OCI-LY7 (cell line): Measurements from ENCODE around the gene PDCD1. TPM values are rescaled to one million over a fixed set of nuclear protein-coding genes. Genes with fewer than 3 reads are reported as not detected.
"Not testable (repeated sequence)": the region's sequence is repeated elsewhere in the genome, so short reads cannot be mapped to it uniquely, and the experiment has no call there.

Experiments
- BruUV-seq: library from RNA; stranded (reverse); fragments of 400-500 nt; replicated peaks from 2 replicates; lab custom pipeline; 2021; lab: Mats Ljungman, UMichigan
- CTCF ChIA-PET: fragments of 300-600 bp; sonication (Branson Sonifier 250); formaldehyde crosslinking; loops from one replicate; lab custom pipeline; 2022; ENCODE audit warnings: antibody characterized with exemption; ENCODE audit not compliant: unreplicated experiment; lab: Charles Lee
- POLR2A ChIA-PET: fragments of 300-600 bp; sonication (Branson Sonifier 250); formaldehyde crosslinking; loops from one replicate; lab custom pipeline; 2022; ENCODE audit warnings: antibody characterized with exemption; lab: Charles Lee
- DNase-seq: peaks from one replicate; pipeline ENCODE4 v3.0.0-alpha.2; 2015; ENCODE audit warnings: low spot score
- H2AFZ ChIP-seq: fragments of 200-600 bp; sonication (generic), shearing (Covaris generic); 2 replicates; pipeline ENCODE4 v1.6.1; 2014; ENCODE audit warnings: mild to moderate bottlenecking, antibody characterized with exemption, low read length, moderate library complexity
- H3K27ac ChIP-seq: fragments of 200-600 bp; sonication (generic); 2 replicates; pipeline ENCODE4 v1.5.1; 2014; ENCODE audit warnings: mixed run types, low read depth, mild to moderate bottlenecking, moderate library complexity, low read length, inconsistent platforms; ENCODE audit not compliant: poor library complexity, severe bottlenecking
- H3K36me3 ChIP-seq: fragments of 200-600 bp; sonication (generic); 2 replicates; pipeline ENCODE4 v1.6.1; 2014; ENCODE audit warnings: mild to moderate bottlenecking, antibody characterized with exemption, low read length, moderate library complexity, mixed read lengths; ENCODE audit not compliant: insufficient read depth
- H3K4me1 ChIP-seq: fragments of 200-600 bp; sonication (generic); 2 replicates; pipeline ENCODE4 v1.5.1; 2014; ENCODE audit warnings: mild to moderate bottlenecking, low read length; ENCODE audit not compliant: insufficient read depth, poor library complexity, severe bottlenecking
- H3K4me2 ChIP-seq: fragments of 200-600 bp; sonication (generic); 2 replicates; pipeline ENCODE4 v1.6.1; 2014; ENCODE audit warnings: mild to moderate bottlenecking, low read length
- H3K4me3 ChIP-seq: fragments of 200-600 bp; sonication (generic); 2 replicates; pipeline ENCODE4 v1.5.1; 2014; ENCODE audit warnings: mild to moderate bottlenecking, low read depth, low read length; ENCODE audit not compliant: poor library complexity, severe bottlenecking
- H3K79me2 ChIP-seq: fragments of 200-600 bp; sonication (generic); 2 replicates; pipeline ENCODE4 v1.6.1; 2016; ENCODE audit warnings: low read depth, mild to moderate bottlenecking, low read length, moderate library complexity, mixed read lengths; ENCODE audit not compliant: insufficient read depth
- H3K9me2 ChIP-seq: fragments of 200-600 bp; sonication (generic); 2 replicates; pipeline ENCODE4 v1.6.1; 2016; ENCODE audit warnings: mild to moderate bottlenecking, low read length, mixed read lengths; ENCODE audit not compliant: insufficient read depth
- H3K9me3 ChIP-seq: fragments of 200-600 bp; sonication (generic); 2 replicates; pipeline ENCODE4 v1.6.1; 2014; ENCODE audit warnings: mild to moderate bottlenecking, mixed run types, low read length, mixed read lengths
- H4K20me1 ChIP-seq: fragments of 200-600 bp; sonication (generic); 2 replicates; pipeline ENCODE4 v1.6.1; 2014; ENCODE audit warnings: mild to moderate bottlenecking, antibody characterized with exemption, low read length, moderate library complexity, mixed read lengths; ENCODE audit not compliant: insufficient read depth
- EZH2phosphoT487 ChIP-seq: fragments of 200-600 bp; sonication (generic); IDR thresholded peaks from 2 replicates; pipeline ENCODE4 v1.6.1; 2018; ENCODE audit warnings: low read depth, borderline replicate concordance, mild to moderate bottlenecking, mixed run types, antibody characterized with exemption, low read length, moderate library complexity, mixed read lengths
- intact Hi-C: fragments of 100-400 bp; cut with micrococcal nuclease; formaldehyde crosslinking; loops from one replicate; pipeline ENCODE4 v1.10.0; 2022; ENCODE audit not compliant: unreplicated experiment
- total RNA-seq, 2 experiments: library from RNA; depleted of rRNA in 1 of 2; stranded (reverse); fragments of >200 nt in 1 of 2; shearing (Covaris generic) in 1 of 2; gene quantifications; 2 replicates each; pipeline ENCODE4 v1.2.3, GENCODE V29; 2014 to 2022
- TF ChIP-seq, protein P1 (sequence below): fragments of 200-600 bp; sonication (generic); conservative IDR thresholded peaks from 2 replicates; pipeline ENCODE4 v1.5.1; 2014; ENCODE audit warnings: mild to moderate bottlenecking, antibody characterized with exemption, low read length, moderate library complexity, mixed read lengths

Gene PDCD1
- total RNA-seq, 2 experiments from 2014 or later = not detected

DNA sequence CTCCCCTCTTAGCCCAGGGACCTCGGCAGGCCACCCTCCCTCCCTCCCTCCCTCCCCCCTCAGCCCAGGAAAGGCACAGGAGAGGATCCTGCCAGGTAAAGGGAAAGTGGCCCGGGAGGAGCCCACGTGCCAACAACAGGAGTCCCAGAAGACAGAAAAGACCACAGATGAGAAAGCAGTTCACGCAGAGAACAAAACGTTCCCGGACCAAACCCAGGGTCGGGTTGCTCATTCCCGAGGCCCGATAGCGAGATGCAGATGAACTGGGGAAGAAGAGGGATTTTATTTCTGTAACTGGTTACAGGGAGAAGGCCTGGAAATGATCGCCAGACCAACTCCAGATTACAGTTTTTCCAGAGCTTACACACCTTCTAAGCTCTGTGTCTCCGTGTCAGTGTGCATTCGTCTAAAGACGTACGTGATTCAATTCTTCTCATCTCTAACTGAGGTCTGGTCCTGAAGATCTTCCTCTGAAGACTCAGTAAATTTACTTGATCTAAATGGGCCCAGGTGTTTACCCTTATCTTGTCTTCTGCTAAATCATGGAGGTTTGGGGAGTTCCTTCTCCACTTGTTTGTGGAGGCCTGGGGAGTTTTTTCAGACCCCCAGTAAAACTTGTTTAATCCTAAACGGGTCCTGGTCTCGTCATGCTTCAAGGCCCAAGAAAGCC lies 50.5 kb downstream of the PDCD1 start:
- Histone ChIP-seq H3K4me3 (no peak overlapping the region), H3K9me3 (no peaks in the 10 kb centered on the region), H4K20me1 (no peaks in the 10 kb centered on the region), H3K79me2 (no peaks in the 10 kb centered on the region), H2AFZ (no peak overlapping the region), H3K4me2 (no peak overlapping the region), H3K4me1 (peaks cover 3% of the 10 kb centered on the region), H3K9me2 (no peaks in the 10 kb centered on the region), H3K36me3 (no peaks in the 10 kb centered on the region), H3K27ac (no peak overlapping the region)
- CTCF ChIA-PET = no interaction called here
- DNase-seq = no peak
- intact Hi-C loops = no loop called here
- TF ChIP-seq, protein P1, sequence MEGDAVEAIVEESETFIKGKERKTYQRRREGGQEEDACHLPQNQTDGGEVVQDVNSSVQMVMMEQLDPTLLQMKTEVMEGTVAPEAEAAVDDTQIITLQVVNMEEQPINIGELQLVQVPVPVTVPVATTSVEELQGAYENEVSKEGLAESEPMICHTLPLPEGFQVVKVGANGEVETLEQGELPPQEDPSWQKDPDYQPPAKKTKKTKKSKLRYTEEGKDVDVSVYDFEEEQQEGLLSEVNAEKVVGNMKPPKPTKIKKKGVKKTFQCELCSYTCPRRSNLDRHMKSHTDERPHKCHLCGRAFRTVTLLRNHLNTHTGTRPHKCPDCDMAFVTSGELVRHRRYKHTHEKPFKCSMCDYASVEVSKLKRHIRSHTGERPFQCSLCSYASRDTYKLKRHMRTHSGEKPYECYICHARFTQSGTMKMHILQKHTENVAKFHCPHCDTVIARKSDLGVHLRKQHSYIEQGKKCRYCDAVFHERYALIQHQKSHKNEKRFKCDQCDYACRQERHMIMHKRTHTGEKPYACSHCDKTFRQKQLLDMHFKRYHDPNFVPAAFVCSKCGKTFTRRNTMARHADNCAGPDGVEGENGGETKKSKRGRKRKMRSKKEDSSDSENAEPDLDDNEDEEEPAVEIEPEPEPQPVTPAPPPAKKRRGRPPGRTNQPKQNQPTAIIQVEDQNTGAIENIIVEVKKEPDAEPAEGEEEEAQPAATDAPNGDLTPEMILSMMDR = no peak
- TF ChIP-seq EZH2phosphoT487 = no peak
- BruUV-seq = no TSS peak
- POLR2A ChIA-PET = no interaction called here

DNA sequence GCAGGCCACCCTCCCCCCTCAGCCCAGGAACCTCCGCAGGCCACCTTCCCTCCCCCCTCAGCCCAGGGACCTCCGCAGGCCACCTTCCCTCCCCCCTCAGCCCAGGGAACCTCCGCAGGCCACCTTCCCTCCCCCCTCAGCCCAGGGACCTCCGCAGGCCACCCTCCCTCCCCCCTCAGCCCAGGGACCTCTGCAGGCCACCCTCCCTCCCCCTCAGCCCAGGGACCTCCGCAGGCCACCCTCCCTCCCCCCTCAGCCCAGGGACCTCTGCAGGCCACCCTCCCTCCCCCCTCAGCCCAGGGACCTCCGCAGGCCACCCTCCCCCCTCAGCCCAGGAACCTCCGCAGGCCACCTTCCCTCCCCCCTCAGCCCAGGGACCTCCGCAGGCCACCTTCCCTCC lies 52.5 kb downstream of the PDCD1 start:
- CTCF ChIA-PET, H3K4me1 ChIP-seq, H3K4me2 ChIP-seq, H4K20me1 ChIP-seq, H3K4me3 ChIP-seq, H3K9me2 ChIP-seq, H2AFZ ChIP-seq, H3K36me3 ChIP-seq, H3K9me3 ChIP-seq, POLR2A ChIA-PET, DNase-seq, H3K79me2 ChIP-seq, H3K27ac ChIP-seq, intact Hi-C loops, BruUV-seq: not testable (repeated sequence)

DNA sequence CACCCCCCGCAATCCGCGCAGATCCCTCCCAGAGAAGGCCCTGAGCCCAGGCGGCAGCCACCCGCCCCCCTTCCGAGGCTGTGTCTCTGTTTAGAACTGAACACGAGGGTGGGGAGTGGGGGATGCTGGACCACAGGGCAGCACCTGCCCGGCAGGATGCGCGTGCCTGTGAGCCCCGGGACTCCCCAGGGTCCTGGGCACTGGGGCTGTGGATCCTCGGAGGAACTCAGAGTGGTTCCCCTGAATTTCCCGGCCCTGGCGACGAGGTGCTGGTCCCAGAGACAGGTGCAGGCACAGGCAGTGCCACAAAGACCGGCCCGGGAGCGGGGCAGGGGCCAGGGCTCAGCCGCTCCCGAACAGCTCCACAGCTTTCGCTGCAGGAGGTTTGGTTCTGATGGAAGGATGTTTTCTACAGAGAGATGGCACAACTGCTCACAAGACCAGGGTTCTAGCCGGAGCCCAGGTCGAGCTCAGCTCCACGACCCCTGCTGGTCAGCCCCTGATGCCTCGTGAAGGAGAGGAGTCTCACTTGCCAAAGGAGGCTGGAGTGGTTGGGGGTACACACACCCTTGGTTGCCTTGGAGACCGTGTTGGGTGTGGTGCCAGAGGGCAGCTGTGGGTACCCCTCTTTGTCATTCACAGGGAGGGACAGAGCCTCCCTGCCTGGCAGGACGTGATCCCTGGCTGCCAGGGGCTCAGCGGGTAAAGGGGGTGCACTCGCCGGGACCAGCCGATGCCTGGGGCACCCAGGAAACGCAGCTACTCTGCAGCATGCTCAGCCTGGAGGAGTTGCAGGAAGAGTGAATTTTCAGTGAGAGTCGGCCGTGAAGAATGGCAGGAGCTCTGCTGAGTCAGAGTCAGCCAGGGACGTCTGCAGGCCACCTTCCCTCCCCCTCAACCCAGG lies 54.1 kb downstream of the PDCD1 start:
- ChIA-PET POLR2A (interaction anchor here (0.5 kb wide), 1 partner anchor 353 kb away, joined by 3 read pairs; no protein-coding TSS in a partner anchor), CTCF (no interaction called here)
- TF ChIP-seq EZH2phosphoT487 = no peak
- TF ChIP-seq, protein P1 = peak; percentile 49
- Histone ChIP-seq H3K4me2 (no peak overlapping the region; the same call in 1 of the 2 replicates), H3K79me2 (no peaks in the 10 kb centered on the region), H3K9me3 (no peaks in the 10 kb centered on the region), H2AFZ (no peak overlapping the region), H4K20me1 (no peaks in the 10 kb centered on the region), H3K36me3 (no peaks in the 10 kb centered on the region), H3K4me3 (no peak overlapping the region), H3K27ac (no peak overlapping the region), H3K9me2 (no peaks in the 10 kb centered on the region), H3K4me1 (peaks cover 3% of the 10 kb centered on the region)
- no TSS peak for BruUV-seq
- intact Hi-C loops = no loop called here
- DNase-seq = peak; percentile 22
